ENCODE results near the gene ST7L.

- no peak for TF ChIP-seq CTCF (IDR thresholded peaks at IDR 0.05)
- no peak for TF ChIP-seq POLR2A (IDR thresholded peaks at IDR 0.05)
These were observed 100.8 kb downstream of the ST7L start for GRCh38 chr1:112518186-112518585.

All from lower leg skin (tissue), 3 donors.